Measurements from ENCODE around the gene NAA80. TPM values are rescaled to one million over a fixed set of nuclear protein-coding genes. Genes with fewer than 3 reads are reported as not detected.

NAA80 gene
- total RNA-seq, 1 experiment from 2014 or later, result 6.0 TPM

DNA sequence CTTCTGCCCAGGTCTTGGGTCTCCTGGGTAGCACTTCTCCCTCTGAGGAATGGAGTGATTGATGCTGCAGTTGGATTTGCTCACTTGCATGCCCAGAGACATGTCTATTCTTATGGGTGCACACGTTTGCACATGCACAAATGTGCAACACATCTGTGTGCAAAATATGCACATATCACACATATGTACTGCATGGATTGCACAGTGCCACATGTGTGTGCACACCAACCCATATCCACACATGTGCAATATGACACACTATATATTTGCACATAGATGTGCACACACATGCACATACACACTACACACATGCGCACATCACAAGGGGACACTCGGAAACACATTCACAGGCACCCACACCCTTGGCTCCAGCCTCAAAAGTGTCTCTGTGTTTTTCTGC, 30.9 kb downstream of the NAA80 start:
- Mint-ChIP-seq H3K9me3 (no peaks in the 10 kb centered on the region; a peak in 1 of 5 replicates), H3K4me3 (peak overlapping the region in 1 of 2 experiments; percentile 14; a peak in 1 of 5 replicates), H3K36me3 (ENCODE audit: insufficient read depth in 1 of 3, low read depth in 3 of 3) (no peaks in the 10 kb centered on the region), H3K27me3 (ENCODE audit: low read depth) (peaks cover 8% of the 10 kb centered on the region), H3K4me1 (peaks cover 47 to 67% of the 10 kb centered on the region in 2 experiments), H3K27ac (no peak overlapping the region)
- Histone ChIP-seq H3K79me2 (ENCODE audit: insufficient read depth, low read length) (no peaks in the 10 kb centered on the region), H3K23me2 (ENCODE audit: insufficient read length, low read depth, low read length, poor library complexity, severe bottlenecking) (peaks cover 4% of the 10 kb centered on the region), H3K23ac (ENCODE audit: insufficient read length, low read depth, low read length) (no peak overlapping the region), H3K4me1 (ENCODE audit: insufficient read depth, low read length) (peaks cover 5% of the 10 kb centered on the region; the same call in 1 of the 2 replicates), H2AK5ac (ENCODE audit: insufficient read length, low read length) (no peak overlapping the region), H2AFZ (ENCODE audit: low read length) (no peak overlapping the region), H3K14ac (ENCODE audit: insufficient read depth, low read length) (no peak overlapping the region), H4K8ac (replicated peaks; ENCODE audit: insufficient read length, low read depth, low read length) (no peak overlapping the region), H2BK20ac (ENCODE audit: low read depth, low read length, poor library complexity, severe bottlenecking) (no peak overlapping the region), H3K4me2 (ENCODE audit: insufficient read depth, insufficient read length, low read length) (no peak overlapping the region), H3K56ac (ENCODE audit: insufficient read length, low read depth, low read length) (no peak overlapping the region), H2BK5ac (ENCODE audit: insufficient read length, low read length) (no peak overlapping the region), H3K27ac (ENCODE audit: insufficient read length, low read depth, low read length) (no peak overlapping the region), H4K20me1 (ENCODE audit: control insufficient read depth, insufficient read depth, insufficient read length) (no peaks in the 10 kb centered on the region), H3K18ac (ENCODE audit: insufficient read length, low read depth, low read length) (no peak overlapping the region), H2BK15ac (ENCODE audit: low read depth, low read length) (no peak overlapping the region), H3K79me1 (ENCODE audit: insufficient read depth, low read depth, low read length, poor library complexity, severe bottlenecking) (no peaks in the 10 kb centered on the region), H3K9ac (ENCODE audit: extremely low read depth, insufficient read length, low read length) (no peak overlapping the region), H3K27me3 (ENCODE audit: insufficient read depth, low read length) (peaks cover 3% of the 10 kb centered on the region; the same call in 1 of the 2 replicates), H3K9me3 (ENCODE audit: control insufficient read depth, low read depth, low read length) (no peaks in the 10 kb centered on the region), H4K91ac (ENCODE audit: insufficient read length, low read depth, low read length) (no peak overlapping the region), H4K5ac (ENCODE audit: insufficient read length, low read depth, low read length) (no peak overlapping the region), H2BK120ac (ENCODE audit: low read depth, low read length, poor library complexity, severe bottlenecking) (no peak overlapping the region), H3T11ph (ENCODE audit: low read length) (no peak overlapping the region), H2BK12ac (ENCODE audit: insufficient read length, low read depth, low read length) (no peak overlapping the region), H3K4ac (ENCODE audit: low read depth, low read length) (no peak overlapping the region)
- no peak for DNase-seq
- no CpG with 5 or more reads among the region's 3 CpGs for WGBS (ENCODE audit: extremely low coverage, insufficient read length, low lambda C conversion rate)
- TF ChIP-seq, protein P1, sequence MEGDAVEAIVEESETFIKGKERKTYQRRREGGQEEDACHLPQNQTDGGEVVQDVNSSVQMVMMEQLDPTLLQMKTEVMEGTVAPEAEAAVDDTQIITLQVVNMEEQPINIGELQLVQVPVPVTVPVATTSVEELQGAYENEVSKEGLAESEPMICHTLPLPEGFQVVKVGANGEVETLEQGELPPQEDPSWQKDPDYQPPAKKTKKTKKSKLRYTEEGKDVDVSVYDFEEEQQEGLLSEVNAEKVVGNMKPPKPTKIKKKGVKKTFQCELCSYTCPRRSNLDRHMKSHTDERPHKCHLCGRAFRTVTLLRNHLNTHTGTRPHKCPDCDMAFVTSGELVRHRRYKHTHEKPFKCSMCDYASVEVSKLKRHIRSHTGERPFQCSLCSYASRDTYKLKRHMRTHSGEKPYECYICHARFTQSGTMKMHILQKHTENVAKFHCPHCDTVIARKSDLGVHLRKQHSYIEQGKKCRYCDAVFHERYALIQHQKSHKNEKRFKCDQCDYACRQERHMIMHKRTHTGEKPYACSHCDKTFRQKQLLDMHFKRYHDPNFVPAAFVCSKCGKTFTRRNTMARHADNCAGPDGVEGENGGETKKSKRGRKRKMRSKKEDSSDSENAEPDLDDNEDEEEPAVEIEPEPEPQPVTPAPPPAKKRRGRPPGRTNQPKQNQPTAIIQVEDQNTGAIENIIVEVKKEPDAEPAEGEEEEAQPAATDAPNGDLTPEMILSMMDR (conservative IDR thresholded peaks at IDR 0.05), result no peak

Data from H9 (cell line).